Body of pancreas (tissue), 4 donors: ENCODE measurements around the gene FLRT1.

Source experiments
- CTCF ChIP-seq, 7 experiments: fragments of 450-650 bp in 4 of 7; fragments of 200-600 bp in 3 of 7; sonication (generic) in 3 of 7; IDR thresholded peaks; one replicate each; pipeline ENCODE4 v1.5.1; 2016 to 2019; ENCODE audit warnings: antibody characterized with exemption in 7 of 7
- POLR2A ChIP-seq, 3 donors: fragments of 450-650 bp; IDR thresholded peaks; one replicate each; pipeline ENCODE4 v1.6.1; 2016; ENCODE audit warnings: antibody characterized with exemption in 3 of 3, mild to moderate bottlenecking in 2 of 3

GRCh38 chr11:64069401-64070313, 33.9 kb downstream of the FLRT1 start:
- no peak for TF ChIP-seq CTCF (IDR thresholded peaks at IDR 0.05)
- no peak for TF ChIP-seq POLR2A (IDR thresholded peaks at IDR 0.05)
